Superior temporal gyrus (tissue), 1 donor: ENCODE measurements around the gene IRF9.
A peak's percentile ranks its signal among the peaks of the same experiment; 100 is the strongest.
"Not testable (repeated sequence)": the region's sequence is repeated elsewhere in the genome, so short reads cannot be mapped to it uniquely, and the experiment has no call there.

Experiments
- DNase-seq: peaks from one replicate; pipeline ENCODE4 v3.0.0-alpha.2; 2016; ENCODE audit errors: extremely low spot score

The IRF9 gene

DNA sequence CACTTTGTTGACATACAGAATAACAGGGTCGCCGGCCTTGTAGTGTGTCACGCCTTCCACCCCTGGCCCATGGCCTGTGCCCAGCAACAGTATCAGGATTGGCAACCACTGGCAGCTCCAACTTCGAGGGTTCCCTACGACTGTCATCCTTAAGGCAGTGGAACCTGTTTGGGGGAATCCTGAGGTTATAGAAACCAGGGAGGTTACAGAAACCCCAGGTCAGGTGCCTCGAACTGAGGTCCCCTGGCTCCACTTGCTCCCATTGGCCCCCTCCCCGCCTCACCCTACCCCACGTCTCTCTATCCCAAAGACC lies 33.8 kb downstream of the IRF9 start:
- no peak for DNase-seq

DNA sequence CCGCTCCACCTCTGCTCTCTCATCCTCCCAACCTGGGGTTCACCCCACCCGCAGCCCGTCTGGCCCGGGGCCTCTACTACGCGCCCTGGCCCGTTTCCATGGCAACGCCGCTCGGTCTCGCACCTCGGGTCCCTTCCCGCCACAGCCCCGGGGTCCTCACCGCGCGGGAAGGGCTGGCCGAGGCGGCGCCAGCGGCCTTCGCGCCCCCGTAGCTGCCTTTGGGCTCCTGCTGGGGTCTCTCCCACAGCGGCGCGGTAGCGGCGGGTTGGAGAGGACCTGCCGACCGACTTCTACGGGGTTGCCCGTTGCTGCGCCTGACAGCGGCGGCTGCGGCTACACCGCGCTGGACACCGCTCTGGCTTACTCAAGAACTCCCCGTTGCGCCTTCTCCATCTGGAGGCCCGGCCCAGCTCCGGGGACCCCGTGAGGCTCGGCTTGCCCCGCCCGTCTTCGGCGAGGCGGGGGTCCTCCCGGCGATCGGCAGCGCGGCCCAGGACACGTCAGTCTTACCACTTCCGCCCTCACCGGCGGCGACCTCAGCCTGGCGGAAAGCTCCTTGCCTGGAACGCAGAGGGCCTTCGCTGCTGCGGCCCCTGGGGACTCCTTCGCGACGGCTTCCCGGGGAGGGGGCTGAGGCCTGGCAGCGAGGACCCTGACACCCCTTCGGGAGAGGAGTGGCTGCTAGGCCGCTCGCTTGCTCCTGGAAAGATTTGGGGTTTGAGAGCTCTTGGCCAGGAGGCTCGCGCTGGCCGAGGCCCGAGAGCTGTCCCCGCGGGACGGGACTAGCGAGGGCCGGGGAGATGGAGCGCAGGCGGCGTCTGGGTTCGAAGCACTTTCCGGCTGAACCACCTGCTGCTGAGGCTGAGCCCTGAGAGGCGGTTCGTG lies 34.4 kb downstream of the IRF9 start, which contains the start of gene TM9SF1:
Gene TM9SF1 (minus strand): TSS at position 256 of the 885 bp plus-strand sequence. CDS start 422 bp downstream, outside the sequence.
- DNase-seq, result peak; percentile 78

GRCh38 chr14:24196071-24197055 lies 35.3 kb downstream of the IRF9 start:
- no peak for DNase-seq

- DNase-seq, result no peak
Measured at GRCh38 chr14:24197056-24197450, 36.0 kb downstream of the IRF9 start.

DNA sequence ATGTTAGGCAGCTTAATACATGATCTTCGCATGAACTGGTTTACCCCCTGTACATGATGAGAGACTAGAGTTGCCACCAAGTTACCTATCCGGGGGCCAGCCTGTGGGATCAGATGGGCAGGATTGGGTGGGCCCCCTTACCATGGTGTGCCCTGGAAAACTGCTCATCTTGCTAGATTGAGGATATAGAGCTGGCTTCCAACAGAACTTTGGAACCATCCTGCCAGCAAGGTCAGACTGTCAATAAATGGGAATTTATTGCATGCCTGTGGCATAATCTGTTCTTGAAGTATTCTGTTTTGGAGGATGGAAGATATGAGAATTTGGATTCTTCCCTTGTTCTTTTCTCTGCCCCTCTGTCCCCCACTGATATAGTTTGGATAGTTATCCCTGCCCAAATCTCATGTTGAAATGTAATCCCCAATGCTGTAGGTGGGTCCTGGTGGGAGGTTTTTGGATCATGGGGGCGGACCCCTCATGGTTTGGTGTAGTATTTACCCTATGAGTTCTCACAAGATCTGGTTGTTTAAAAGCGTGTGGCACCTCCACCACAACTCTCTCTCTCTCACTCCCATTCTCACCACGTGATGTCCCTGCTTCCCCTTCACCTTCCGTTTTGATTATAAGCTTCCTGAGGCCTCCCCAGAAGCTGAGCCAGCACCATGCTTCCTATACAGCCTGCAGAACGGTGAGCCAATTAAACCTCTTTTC lies 37.9 kb downstream of the IRF9 start:
- DNase-seq, result no peak

- not testable (repeated sequence) for DNase-seq
Measured at GRCh38 chr14:24202538-24202937, 41.5 kb downstream of the IRF9 start.

GRCh38 chr14:24203249-24203886 lies 42.3 kb downstream of the IRF9 start:
- DNase-seq, result not testable (repeated sequence)

DNA sequence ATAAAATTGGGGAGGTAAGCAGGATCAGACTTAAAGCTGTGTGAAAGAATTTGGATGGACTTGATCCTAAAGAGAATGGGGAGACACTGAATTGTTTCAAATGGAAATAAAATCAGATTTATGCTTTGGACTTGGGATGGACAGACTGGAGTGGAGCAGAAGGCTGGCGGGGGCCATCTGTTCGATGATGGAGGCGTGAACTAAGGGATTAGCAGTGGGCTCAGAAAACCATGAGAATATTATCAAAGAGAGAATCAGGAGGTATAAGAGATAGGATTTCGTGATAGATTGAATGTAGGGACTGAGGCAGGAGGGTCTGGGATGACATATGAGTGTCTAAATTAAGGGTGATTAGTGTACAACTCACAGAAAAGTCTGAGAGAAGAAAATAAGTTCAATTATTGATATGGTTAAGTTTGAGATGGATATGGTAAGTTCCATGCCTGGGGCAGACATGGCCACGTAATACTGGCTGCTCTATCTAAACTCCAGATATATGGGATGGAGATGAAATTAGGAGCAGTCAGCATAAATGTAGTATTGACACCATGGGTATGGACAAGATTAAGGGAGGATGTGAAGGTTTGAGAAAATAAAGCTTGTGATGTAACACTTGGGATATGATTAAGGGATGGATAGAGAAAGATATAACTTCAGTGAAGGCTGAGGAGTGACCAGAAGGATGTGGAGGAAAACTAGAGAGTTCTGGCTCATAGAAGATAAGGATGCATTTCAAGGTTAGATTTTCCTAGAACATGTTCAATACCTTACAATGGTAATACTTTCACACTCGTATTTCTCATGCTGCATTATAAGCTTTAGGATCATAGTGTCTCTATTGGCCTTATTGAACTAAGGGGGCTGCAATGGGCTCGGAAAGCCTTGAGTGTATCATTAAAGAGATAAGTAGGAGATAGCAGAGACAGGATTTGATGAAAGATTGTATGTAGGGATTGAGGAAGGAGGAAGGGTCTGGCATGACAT lies 43.4 kb downstream of the IRF9 start:
- no peak for DNase-seq

GRCh38 chr14:24206260-24207103 lies 45.4 kb downstream of the IRF9 start:
- no peak for DNase-seq

GRCh38 chr14:24207104-24207551 lies 46.1 kb downstream of the IRF9 start:
- no peak for DNase-seq

- no peak for DNase-seq
Measured at GRCh38 chr14:24207625-24208024, 46.6 kb downstream of the IRF9 start.

DNA sequence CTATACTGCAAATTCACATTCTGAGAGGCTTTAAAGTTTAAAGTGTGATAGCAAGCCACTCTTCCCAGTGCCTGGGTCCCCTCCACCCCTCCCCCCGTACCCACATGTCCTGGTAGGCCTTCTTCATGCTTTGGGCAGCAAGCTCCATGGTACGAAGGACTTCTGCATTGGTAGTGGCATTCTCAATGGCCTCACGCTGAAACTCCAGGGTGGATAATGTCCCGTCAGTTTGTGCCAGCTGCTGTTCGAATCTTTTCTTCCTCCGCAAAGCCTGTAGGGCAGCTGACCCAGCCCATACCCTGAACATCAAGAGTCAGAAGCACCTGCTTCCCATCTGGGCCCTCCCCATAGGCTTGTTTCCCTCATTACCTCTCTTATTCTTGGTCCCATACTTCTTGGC lies 50.2 kb downstream of the IRF9 start:
- no peak for DNase-seq

- peak; percentile 94 for DNase-seq
Measured at GRCh38 chr14:24212924-24213865, 52.1 kb downstream of the IRF9 start, which contains the start of gene CHMP4A. Gene CHMP4A, minus strand, starts transcription at chr14:24213488. Its CDS starts 49 bp downstream, at chr14:24213439.

- no peak for DNase-seq
Measured at GRCh38 chr14:24213866-24214662, 53.0 kb downstream of the IRF9 start.

- peak; percentile 92 for DNase-seq
Measured at GRCh38 chr14:24215495-24216344, 54.7 kb downstream of the IRF9 start, which contains the start of gene MDP1. Gene MDP1, minus strand, starts transcription at chr14:24216066. Its CDS starts 111 bp downstream, at chr14:24215955.
